Colonic mucosa (tissue), 4 donors: Measurements from ENCODE around the gene ZNF3. TPM values are rescaled to one million over a fixed set of nuclear protein-coding genes. Genes with fewer than 3 reads are reported as not detected.

Source experiments
- DNase-seq: peaks from one replicate; pipeline ENCODE4 v3.0.0-alpha.2; 2020
- H3K27ac ChIP-seq: fragments of 200-600 bp; one replicate; pipeline ENCODE4 v1.8.0; 2021
- H3K27me3 ChIP-seq: fragments of 200-600 bp; one replicate; pipeline ENCODE4 v1.8.0; 2021
- H3K36me3 ChIP-seq: fragments of 200-600 bp; one replicate; pipeline ENCODE4 v1.8.0; 2021
- H3K4me1 ChIP-seq: fragments of 200-600 bp; one replicate; pipeline ENCODE4 v1.8.0; 2021; ENCODE audit warnings: mild to moderate bottlenecking
- H3K4me3 ChIP-seq: fragments of 200-600 bp; one replicate; pipeline ENCODE4 v1.8.0; 2021
- H3K9ac ChIP-seq, 2 donors: one replicate each; pipeline ENCODE4 v1.7.0; 2013; ENCODE audit warnings: control low read depth in 2 of 2, low read depth in 2 of 2, low read length in 2 of 2
- H3K9me3 ChIP-seq: fragments of 200-600 bp; one replicate; pipeline ENCODE4 v1.8.0; 2021
- CTCF ChIP-seq: fragments of 200-600 bp; IDR thresholded peaks from one replicate; pipeline ENCODE4 v1.8.0; 2022; ENCODE audit warnings: antibody characterized with exemption, mild to moderate bottlenecking
- intact Hi-C: fragments of 100-400 bp; cut with DNase I; formaldehyde crosslinking; loops from one replicate; pipeline ENCODE4 v1.14.1; 2022
- total RNA-seq, 2 donors: library from RNA; stranded (reverse); fragmentation: NEBNext Ultra II Directional in 1 of 2; extraction: Animal tissue kit (Norgen Biotek cat#: 25700) in 1 of 2; gene quantifications; one replicate each; pipeline ENCODE4 v1.2.1, GENCODE V29; 2021
- donor health status: healthy.
- donor health status: DM: no; HTN: no; CAD: no.
- donor health status: DM: no; HTN: no; CAD: no.

The ZNF3 gene
- total RNA-seq, 2 donors from 2014 or later, result 30.1 to 31.9 TPM

- Histone ChIP-seq H3K27me3 (no peaks in the 10 kb centered on the region), H3K9ac (peak overlapping the region; percentile 96 to 99), H3K27ac (peak overlapping the region; percentile 82), H3K36me3 (no peaks in the 10 kb centered on the region), H3K4me3 (peak overlapping the region; percentile 97), H3K4me1 (peaks cover 19% of the 10 kb centered on the region), H3K9me3 (no peaks in the 10 kb centered on the region)
- TF ChIP-seq CTCF, result no peak
- intact Hi-C loops, result loop anchor here (5.0 kb wide), 2 partner anchors 34 to 89 kb away; partner anchors contain the start of gene ZSCAN21
- DNase-seq, result no peak
These were observed 502 bp downstream of the ZNF3 start for GRCh38 chr7:100080907-100081534.

GRCh38 chr7:100079024-100079560, 2.4 kb downstream of the ZNF3 start:
- no peak overlapping the region for H3K4me3 ChIP-seq
- intact Hi-C loops, result no loop called here
- H3K4me1 ChIP-seq, result peaks cover 19% of the 10 kb centered on the region
- H3K27ac ChIP-seq, result peak overlapping the region; percentile 82
- peak overlapping the region; percentile 41 to 99 for H3K9ac ChIP-seq
- H3K27me3 ChIP-seq, result no peaks in the 10 kb centered on the region
- no peak for TF ChIP-seq CTCF
- H3K36me3 ChIP-seq, result peaks cover 7% of the 10 kb centered on the region
- H3K9me3 ChIP-seq, result no peaks in the 10 kb centered on the region
- DNase-seq, result peak; percentile 83

GRCh38 chr7:100077205-100077604, 4.3 kb downstream of the ZNF3 start:
- no peak for TF ChIP-seq CTCF
- H3K27me3 ChIP-seq, result no peaks in the 10 kb centered on the region
- H3K4me1 ChIP-seq, result peaks cover 19% of the 10 kb centered on the region
- peaks cover 25% of the 10 kb centered on the region for H3K36me3 ChIP-seq
- intact Hi-C loops, result no loop called here
- H3K9me3 ChIP-seq, result no peaks in the 10 kb centered on the region
- peak; percentile 54 for DNase-seq
- peak overlapping the region; percentile 82 for H3K27ac ChIP-seq
- no peak overlapping the region for H3K9ac ChIP-seq
- H3K4me3 ChIP-seq, result no peak overlapping the region

- Histone ChIP-seq H3K4me1 (peaks cover 16% of the 10 kb centered on the region), H3K9me3 (peaks cover 8% of the 10 kb centered on the region), H3K27ac (no peak overlapping the region), H3K9ac (no peak overlapping the region), H3K36me3 (peaks cover 36% of the 10 kb centered on the region), H3K27me3 (no peaks in the 10 kb centered on the region), H3K4me3 (no peak overlapping the region)
- intact Hi-C loops, result no loop called here
- DNase-seq, result no peak
- no peak for TF ChIP-seq CTCF
These were observed 6.1 kb downstream of the ZNF3 start for GRCh38 chr7:100075418-100075817.

DNA sequence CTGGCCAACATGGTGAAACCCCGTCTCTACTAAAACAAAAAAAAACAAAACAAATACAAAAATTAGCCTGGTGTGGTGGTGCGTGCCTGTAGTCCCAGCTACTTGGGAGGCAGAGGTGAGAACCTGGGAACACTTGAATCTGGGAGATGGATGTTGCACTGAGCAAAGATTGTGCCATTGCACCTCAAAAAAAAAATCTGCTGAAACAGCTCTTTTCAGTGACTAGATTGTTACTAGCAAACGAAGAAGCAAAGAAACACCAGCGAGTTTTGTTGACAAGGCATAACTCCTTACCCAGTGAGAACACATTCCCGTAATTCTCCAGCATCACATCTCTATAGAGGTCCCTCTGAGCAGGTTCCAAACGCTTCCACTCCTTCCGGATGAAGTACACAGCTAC, 6.7 kb downstream of the ZNF3 start:
- intact Hi-C loops, result no loop called here
- Histone ChIP-seq H3K4me3 (no peak overlapping the region), H3K27ac (no peak overlapping the region), H3K9me3 (peaks cover 8% of the 10 kb centered on the region), H3K27me3 (no peaks in the 10 kb centered on the region), H3K4me1 (peaks cover 10% of the 10 kb centered on the region), H3K36me3 (peaks cover 36% of the 10 kb centered on the region), H3K9ac (no peak overlapping the region)
- TF ChIP-seq CTCF, result no peak
- DNase-seq, result no peak
